Prostate gland (tissue), 2 donors: Measurements from ENCODE around the gene ADGRG6.

Experiments used
- CTCF ChIP-seq, 4 experiments: fragments of 200-600 bp in 2 of 4; fragments of 450-650 bp in 2 of 4; sonication (generic) in 2 of 4; IDR thresholded peaks; 1 replicate in 3 of 4; 2 replicates in 1 of 4; pipeline ENCODE4 v1.5.1; 2016 to 2019; ENCODE audit warnings: antibody characterized with exemption in 4 of 4, mild to moderate bottlenecking in 2 of 4, moderate library complexity in 2 of 4
- POLR2A ChIP-seq: fragments of 450-650 bp; IDR thresholded peaks from one replicate; pipeline ENCODE4 v1.6.1; 2016; ENCODE audit warnings: antibody characterized with exemption, mild to moderate bottlenecking
- POLR2AphosphoS5 ChIP-seq: sonication (generic); formaldehyde crosslinking; IDR thresholded peaks from one replicate; pipeline ENCODE4 v1.6.1; 2017; ENCODE audit warnings: antibody characterized with exemption

GRCh38 chr6:142440600-142441293, 138.9 kb downstream of the ADGRG6 start:
- no peak for TF ChIP-seq CTCF (IDR thresholded peaks at IDR 0.05)
- TF ChIP-seq POLR2AphosphoS5 = no peak
- TF ChIP-seq POLR2A = no peak
